ENCODE measurements around the gene KCNQ5.

KCNQ5 gene

GRCh38 chr6:73028124-73028766 is 406.4 kb downstream of the KCNQ5 start:
- DNase-seq: no peak

DNA sequence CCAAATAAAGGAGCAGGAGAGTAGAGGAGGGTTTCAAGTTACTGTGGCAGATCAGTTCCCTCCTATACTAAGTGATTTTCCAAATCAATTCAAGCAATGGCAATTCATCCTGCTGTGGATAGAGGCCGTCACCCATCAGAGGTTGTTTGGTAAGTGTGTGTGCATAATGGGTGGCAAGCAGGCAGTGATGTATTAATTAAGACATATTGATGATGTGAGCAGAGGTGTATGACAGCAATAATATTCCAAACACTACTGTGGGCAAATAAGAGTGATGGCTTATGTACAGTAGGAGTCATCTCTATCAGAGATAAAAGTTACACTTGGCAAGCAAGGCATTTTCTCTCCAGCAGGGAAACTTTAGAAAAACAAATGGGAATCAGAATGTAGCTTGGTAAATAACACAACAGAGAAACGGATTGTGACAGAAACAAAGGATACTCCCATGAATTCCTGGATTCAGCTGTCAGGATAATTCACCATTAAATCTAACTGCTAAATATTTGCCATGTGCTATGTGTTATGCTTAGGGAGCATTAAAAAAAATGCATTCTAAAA is 407.1 kb downstream of the KCNQ5 start:
- no peak for DNase-seq

DNA sequence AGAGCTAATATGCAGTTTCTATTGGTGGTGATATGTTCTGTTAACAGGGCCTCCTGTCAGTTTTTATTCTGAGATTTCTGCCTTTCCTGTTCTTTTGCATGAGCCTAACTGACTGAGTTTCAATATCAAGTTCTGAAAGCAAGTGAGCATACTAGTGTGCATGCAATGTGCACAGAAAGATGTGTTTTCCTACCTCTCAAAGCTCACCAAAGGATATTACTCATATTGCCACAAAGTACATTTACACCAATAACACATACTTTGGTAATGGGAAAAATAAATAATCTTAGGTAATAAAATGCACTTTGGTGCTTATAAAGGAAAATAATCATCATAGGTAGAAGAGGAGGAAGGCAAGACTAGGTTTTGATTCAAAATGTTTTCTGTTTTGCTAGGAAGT is 408.4 kb downstream of the KCNQ5 start:
- no peak for DNase-seq

- no peak for DNase-seq
These were observed 409.2 kb downstream of the KCNQ5 start for GRCh38 chr6:73030791-73031782.

DNA sequence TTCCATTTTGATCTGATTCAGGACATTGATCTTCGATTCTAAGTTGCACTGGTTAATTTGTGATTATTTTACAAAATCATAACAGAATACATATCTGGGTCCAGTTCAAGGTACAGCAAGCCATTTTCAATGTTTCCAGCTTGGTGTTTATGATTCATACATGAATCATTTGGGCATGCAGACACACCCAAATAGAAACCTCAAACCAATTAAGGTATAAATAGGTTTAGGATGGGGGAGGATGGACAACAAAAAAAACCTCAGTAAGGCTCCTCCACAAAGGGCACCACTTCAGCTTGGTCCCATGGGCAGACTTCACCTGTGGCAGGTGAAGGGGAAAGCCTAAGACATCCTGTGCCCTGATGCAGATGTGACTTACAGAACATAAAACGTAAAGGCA is 410.7 kb downstream of the KCNQ5 start:
- no peak for DNase-seq

DNA sequence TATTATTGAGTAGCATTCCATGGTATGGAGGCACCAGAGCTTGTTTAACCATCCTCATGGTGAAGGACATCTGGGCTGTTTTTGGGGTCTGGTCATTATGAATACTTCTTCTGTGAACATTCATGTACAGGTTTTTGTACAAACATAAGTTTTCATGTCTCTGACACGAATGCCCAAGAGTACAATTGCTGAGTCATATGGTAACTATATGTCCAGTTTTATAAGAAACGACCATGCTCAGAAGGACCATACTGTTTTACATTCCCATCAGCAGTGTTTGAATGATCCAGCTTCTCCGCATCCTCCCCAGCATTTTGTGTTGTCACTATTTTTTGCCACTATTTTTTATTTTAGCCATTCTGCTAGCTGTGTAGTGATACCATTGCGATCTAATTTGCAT is 414.8 kb downstream of the KCNQ5 start:
- no peak for DNase-seq

- no peak for DNase-seq
These were observed 419.2 kb downstream of the KCNQ5 start for GRCh38 chr6:73041051-73041450.

GRCh38 chr6:73042892-73043291 is 421.0 kb downstream of the KCNQ5 start:
- no peak for DNase-seq

DNA sequence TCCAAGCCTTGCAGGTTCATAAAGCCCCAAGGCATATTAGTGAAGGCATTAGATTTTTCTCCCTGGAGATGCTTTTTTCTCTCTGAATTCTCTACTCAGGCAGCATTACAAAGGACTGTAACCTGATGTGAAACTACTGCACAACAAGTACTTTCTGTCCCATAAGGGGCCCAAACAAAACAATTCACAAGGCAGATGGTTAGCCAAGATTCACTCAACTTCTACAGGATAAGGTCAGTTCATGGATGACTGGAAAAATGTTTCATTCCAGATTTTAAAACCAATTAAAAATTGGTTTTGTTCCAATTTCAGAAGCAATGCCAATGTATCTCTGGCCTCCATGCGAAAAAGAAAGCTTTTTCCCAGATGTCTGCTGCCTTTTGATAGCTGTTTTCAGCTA is 421.6 kb downstream of the KCNQ5 start:
- no peak for DNase-seq

- no peak for DNase-seq
These were observed 423.7 kb downstream of the KCNQ5 start for GRCh38 chr6:73045609-73046008.

- no peak for DNase-seq
These were observed 425.9 kb downstream of the KCNQ5 start for GRCh38 chr6:73047801-73048200.

GRCh38 chr6:73049971-73050594 is 428.2 kb downstream of the KCNQ5 start:
- DNase-seq: no peak

DNA sequence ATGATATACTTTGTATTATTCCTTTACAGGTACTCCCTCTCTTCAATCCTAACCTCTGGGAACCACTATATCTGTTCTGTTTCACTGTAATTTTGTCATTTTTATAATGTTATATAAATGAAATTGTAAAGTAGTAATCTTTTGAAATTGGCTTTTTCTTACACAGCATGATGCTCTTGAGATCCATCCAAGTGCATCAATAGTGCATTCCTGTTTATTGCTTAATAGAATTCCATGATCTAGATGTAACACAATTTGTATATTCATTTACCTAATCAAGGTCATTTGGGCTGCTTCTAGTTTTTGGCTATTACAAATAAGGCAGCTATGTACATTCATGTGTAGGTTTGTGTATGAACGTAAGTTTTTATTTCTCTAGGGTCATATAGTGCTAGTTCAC is 428.8 kb downstream of the KCNQ5 start:
- DNase-seq: no peak

DNA sequence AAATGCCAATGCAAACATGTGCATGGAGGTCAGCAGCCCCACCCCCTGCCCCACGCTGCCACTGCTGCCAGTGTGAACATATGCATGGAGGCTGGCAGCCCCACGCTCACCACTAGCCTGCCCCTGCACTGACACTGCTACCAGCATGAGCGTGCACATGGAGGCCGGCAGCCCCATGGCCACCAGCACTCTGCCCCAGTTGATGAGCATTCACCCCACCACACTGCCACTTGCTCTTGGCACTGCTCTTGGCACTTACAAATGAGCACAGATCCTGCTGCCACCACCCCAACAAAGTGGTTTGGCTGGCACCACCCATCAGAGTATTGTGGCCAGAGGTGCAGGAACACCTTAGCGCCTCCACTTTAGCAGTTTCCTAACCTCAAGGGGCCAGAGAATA is 429.3 kb downstream of the KCNQ5 start:
- DNase-seq: no peak

DNA sequence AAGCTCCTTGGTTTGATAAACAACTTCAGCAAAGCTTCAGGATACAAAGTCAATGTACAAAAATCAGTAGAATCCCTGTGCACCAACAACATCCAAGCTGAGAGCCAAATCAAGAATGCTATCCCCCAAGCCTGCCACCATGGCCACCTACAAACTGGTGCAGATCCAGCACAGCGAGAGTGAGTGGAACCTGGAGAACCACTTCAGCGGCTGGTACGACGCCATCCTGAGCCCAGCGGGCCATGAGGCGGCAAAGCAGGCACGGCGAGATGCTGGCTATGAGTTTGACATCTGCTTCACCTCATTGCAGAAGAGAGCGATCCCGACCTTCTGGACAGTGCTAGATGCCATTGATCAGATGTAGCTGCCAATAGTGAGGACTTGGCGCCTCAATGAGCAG is 433.1 kb downstream of the KCNQ5 start:
- DNase-seq: no peak

DNA sequence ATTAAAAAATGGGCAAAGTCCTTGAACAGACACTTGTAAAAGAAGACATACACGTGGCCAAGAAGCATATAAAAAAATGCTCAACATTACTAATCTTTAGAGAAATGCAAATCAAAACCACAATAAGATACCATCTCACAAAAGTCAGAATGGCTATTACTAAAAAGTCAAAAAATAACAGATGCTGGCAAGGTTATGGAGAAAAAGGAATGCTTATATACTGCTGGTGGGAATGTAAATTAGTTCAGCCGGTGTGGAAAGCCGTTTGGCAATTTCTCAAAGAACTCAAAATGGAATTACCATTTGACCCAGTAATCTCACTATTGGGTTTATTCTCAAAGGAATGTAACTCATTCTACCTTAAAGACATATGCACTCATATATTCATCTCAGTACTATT is 436.9 kb downstream of the KCNQ5 start:
- no peak for DNase-seq

- no peak for DNase-seq
These were observed 440.3 kb downstream of the KCNQ5 start for GRCh38 chr6:73062130-73062529.

DNA sequence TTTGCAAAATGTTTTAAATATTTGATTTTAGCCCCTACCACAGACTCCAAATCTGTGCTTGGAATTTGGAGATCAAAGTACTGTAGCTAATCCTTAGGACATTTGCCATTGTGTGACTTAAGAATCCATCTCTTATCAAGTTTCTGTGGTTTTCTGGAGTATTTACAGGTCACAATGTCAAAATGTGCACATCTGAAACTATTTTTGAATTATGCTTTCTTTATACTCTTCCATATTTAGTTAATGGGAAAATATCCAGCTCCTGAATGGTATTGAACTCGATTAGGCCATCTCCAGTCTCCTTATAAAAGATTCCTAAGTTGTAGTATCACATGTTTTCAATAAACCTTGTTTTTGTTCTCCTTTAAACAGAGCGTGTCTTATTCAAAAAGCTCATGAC is 441.0 kb downstream of the KCNQ5 start:
- no peak for DNase-seq

GRCh38 chr6:73064266-73064665 is 442.4 kb downstream of the KCNQ5 start:
- DNase-seq: no peak

DNA sequence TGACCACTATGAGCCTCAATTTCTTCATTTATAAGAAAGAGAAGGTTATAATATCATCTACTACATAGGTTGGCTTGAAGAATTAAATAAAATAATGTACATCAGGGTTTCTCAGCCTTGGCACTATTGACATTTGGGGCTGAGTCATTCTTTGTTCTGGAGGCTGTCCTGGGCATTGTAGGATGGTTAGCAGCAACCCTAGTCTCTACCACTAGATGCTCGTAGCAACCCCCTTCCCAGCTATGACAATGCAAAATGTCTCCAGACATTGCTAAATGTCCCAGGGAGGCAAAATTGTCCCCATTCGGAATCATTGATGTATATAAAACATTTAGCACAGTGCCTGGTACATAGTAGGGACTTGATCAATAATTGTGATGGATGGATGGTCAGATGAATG is 451.4 kb downstream of the KCNQ5 start:
- no peak for DNase-seq

- DNase-seq: no peak
These were observed 452.3 kb downstream of the KCNQ5 start for GRCh38 chr6:73074175-73074574.

GRCh38 chr6:73076211-73076954 is 454.5 kb downstream of the KCNQ5 start:
- DNase-seq: no peak

GRCh38 chr6:73078333-73078862 is 456.5 kb downstream of the KCNQ5 start:
- DNase-seq: no peak
